Tibial artery (tissue), 4 donors: ENCODE results near the gene ADM2.

ENCODE experiments used
- DNase-seq, 2 donors: peaks; one replicate each; pipeline ENCODE4 v3.0.0-alpha.2; 2019
- H3K27ac ChIP-seq, 2 donors: fragments of 200-600 bp; sonication (generic) in 1 of 2; 1 replicate in 1 of 2; 2 replicates in 1 of 2; pipeline ENCODE4 v1.5.1; 2018 to 2019; ENCODE audit warnings: mild to moderate bottlenecking in 1 of 2
- H3K27me3 ChIP-seq, 2 donors: fragments of 200-600 bp; sonication (generic) in 1 of 2; one replicate each; pipeline versions ENCODE4 v1.5.1 to v1.6.0; 2016 to 2019
- H3K36me3 ChIP-seq, 3 donors: fragments of 200-600 bp; sonication (generic) in 2 of 3; one replicate each; pipeline ENCODE4 v1.5.1; 2016 to 2019; ENCODE audit warnings: mild to moderate bottlenecking in 2 of 3
- H3K4me1 ChIP-seq, 4 donors: fragments of 200-600 bp; sonication (generic) in 2 of 4; 1 replicate in 3 of 4; 2 replicates in 1 of 4; pipeline ENCODE4 v1.5.1; 2016 to 2019
- H3K4me3 ChIP-seq, 2 donors: fragments of 200-600 bp; sonication (generic) in 1 of 2; 1 replicate in 1 of 2; 2 replicates in 1 of 2; pipeline ENCODE4 v1.5.1; 2018 to 2019; ENCODE audit warnings: mild to moderate bottlenecking in 2 of 2
- H3K9me3 ChIP-seq, 3 donors: fragments of 200-600 bp; sonication (generic) in 1 of 3; one replicate each; pipeline ENCODE4 v1.5.1; 2016 to 2019
- CTCF ChIP-seq, 2 experiments: fragments of 200-600 bp in 1 of 2; fragments of 450-650 bp in 1 of 2; IDR thresholded peaks; one replicate each; pipeline ENCODE4 v1.5.1; 2017 to 2019; ENCODE audit warnings: antibody characterized with exemption in 2 of 2, mild to moderate bottlenecking in 1 of 2, moderate library complexity in 1 of 2
- intact Hi-C: fragments of 100-400 bp; cut with DNase I; formaldehyde crosslinking; loops from one replicate; pipeline ENCODE4 v1.15.0; 2023; ENCODE audit warnings: low total_unique reads

ADM2 gene

GRCh38 chr22:50444663-50445062 lies 36.7 kb upstream of the ADM2 start:
- H3K27ac ChIP-seq: peak overlapping the region in 1 of 2 donors; percentile 34
- intact Hi-C loops: loop anchor here (10.0 kb wide), 1 partner anchor 190 kb away; the partner anchor contains the start of gene HDAC10
- DNase-seq: no peak

DNA sequence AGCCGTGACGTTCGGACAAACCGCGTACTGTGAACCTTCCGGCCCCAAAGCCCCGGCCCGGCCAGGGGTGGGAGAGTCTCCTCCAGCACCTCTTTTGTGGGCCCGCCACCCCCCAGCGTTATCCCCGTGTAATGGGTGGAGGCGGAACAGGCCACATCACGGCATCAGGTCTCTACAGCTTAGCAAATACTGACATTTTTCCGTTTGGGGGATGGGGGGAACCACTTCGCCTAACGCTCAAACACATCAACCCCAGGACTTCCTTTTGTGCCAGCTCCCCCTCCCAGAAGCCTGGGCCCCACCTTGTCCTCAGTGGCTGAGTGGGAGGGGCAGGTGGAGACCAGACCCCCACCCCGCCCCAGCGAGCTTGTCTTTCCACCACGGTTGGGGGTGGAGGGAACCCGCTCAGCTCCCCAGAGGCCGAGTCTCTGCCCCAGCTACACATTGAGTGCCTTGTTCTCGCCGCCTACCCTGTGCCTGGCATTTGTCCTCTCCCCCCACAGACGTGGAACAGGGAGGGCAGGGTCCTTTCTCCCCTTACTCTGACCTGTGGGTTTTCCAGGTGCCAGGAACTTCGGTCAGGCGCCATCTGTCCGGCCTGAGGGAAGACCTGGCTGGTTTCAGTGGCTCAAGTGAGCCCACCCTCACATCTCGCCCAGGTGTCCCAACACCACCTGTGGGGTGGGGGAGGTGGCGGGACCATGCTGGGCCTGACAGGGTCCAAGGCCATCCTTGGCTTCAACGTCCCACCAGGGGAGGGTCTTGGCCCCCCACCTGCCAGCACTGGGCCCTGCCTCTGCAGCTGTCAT lies 36.1 kb upstream of the ADM2 start:
- Histone ChIP-seq H3K4me1 (peaks cover 0 to 17% (median 5%) of the 10 kb centered on the region in 4 donors), H3K9me3 (no peaks in the 10 kb centered on the region), H3K27me3 (no peaks in the 10 kb centered on the region), H3K4me3 (no peak overlapping the region), H3K36me3 (peaks cover 30 to 91% (median 70%) of the 10 kb centered on the region in 3 donors), H3K27ac (peak overlapping the region in 1 of 2 donors; percentile 34)
- intact Hi-C loops: loop anchor here (10.0 kb wide), 1 partner anchor 190 kb away; the partner anchor contains the start of gene HDAC10
- no peak for DNase-seq
- no peak for TF ChIP-seq CTCF (IDR thresholded peaks at IDR 0.05)

More at GRCh38 chr22:50444663-50445062, 36.7 kb upstream of the ADM2 start:
- Histone ChIP-seq H3K4me3 (no peak overlapping the region), H3K4me1 (peaks cover 0 to 17% (median 5%) of the 10 kb centered on the region in 4 donors), H3K36me3 (peaks cover 34 to 91% (median 70%) of the 10 kb centered on the region in 3 donors), H3K27me3 (no peaks in the 10 kb centered on the region), H3K9me3 (no peaks in the 10 kb centered on the region)
- no peak for TF ChIP-seq CTCF (IDR thresholded peaks at IDR 0.05)

- no peak overlapping the region for H3K4me3 ChIP-seq
- peaks cover 0 to 17% (median 5%) of the 10 kb centered on the region in 4 donors for H3K4me1 ChIP-seq
- H3K9me3 ChIP-seq: no peaks in the 10 kb centered on the region
- H3K27ac ChIP-seq: no peak overlapping the region
- DNase-seq: no peak
- H3K36me3 ChIP-seq: peaks cover 36 to 91% (median 66%) of the 10 kb centered on the region in 3 donors
- intact Hi-C loops: loop anchor here (10.0 kb wide), 1 partner anchor 191 kb away; the partner anchor contains the start of gene HDAC10
- TF ChIP-seq CTCF (IDR thresholded peaks at IDR 0.05): no peak
- H3K27me3 ChIP-seq: no peaks in the 10 kb centered on the region
Measured at GRCh38 chr22:50445880-50446707, 35.2 kb upstream of the ADM2 start.

GRCh38 chr22:50446708-50447575 lies 34.4 kb upstream of the ADM2 start:
- Histone ChIP-seq H3K27me3 (no peaks in the 10 kb centered on the region), H3K9me3 (no peaks in the 10 kb centered on the region), H3K27ac (no peak overlapping the region), H3K4me3 (no peak overlapping the region), H3K36me3 (peaks cover 36 to 91% (median 59%) of the 10 kb centered on the region in 3 donors), H3K4me1 (peaks cover 0 to 17% (median 5%) of the 10 kb centered on the region in 4 donors)
- intact Hi-C loops: loop anchor here (10.0 kb wide), 1 partner anchor 192 kb away; the partner anchor contains the start of gene HDAC10
- DNase-seq: no peak
- no peak for TF ChIP-seq CTCF (IDR thresholded peaks at IDR 0.05)
